HCT116 (cell line): Measurements from ENCODE around the gene ARHGAP18. TPM values are rescaled to one million over a fixed set of nuclear protein-coding genes. Genes with fewer than 3 reads are reported as not detected.

Source experiments
- ATAC-seq: fragments of 200-7000 bp; cut with Tn5 transposase; 2 replicates; pipeline ENCODE4 v1.9.1; 2020; ENCODE audit warnings: mild to moderate bottlenecking, moderate library complexity
- BruUV-seq: library from RNA; stranded (reverse); fragments of 400-500 nt; replicated peaks from 2 replicates; lab custom pipeline; 2021; lab: Mats Ljungman, UMichigan
- CTCF ChIA-PET: fragments of 300-600 bp; sonication (Branson Sonifier 250); formaldehyde crosslinking; loops from one replicate; lab custom pipeline; 2021; ENCODE audit warnings: antibody characterized with exemption; lab: Charles Lee
- POLR2A ChIA-PET: fragments of 300-600, 350-600 bp; sonication (Branson Sonifier 250); formaldehyde crosslinking; loops from one replicate; lab custom pipeline; 2021; ENCODE audit warnings: antibody characterized with exemption; lab: Charles Lee
- RAD21 ChIA-PET, 2 experiments: fragments of 300-600 bp; sonication (Branson Sonifier 250); formaldehyde crosslinking; loops; one replicate each; lab custom pipeline; 2023; ENCODE audit warnings: low total read pairs in 2 of 2; ENCODE audit not compliant: uncharacterized antibody in 2 of 2, unreplicated experiment in 2 of 2, low non-redundant PET in 1 of 2; lab: Charles Lee
- DNase-seq: peaks from one replicate; pipeline ENCODE4 v3.0.0-alpha.2; 2010; ENCODE audit warnings: low read depth, low spot score
- H2AFZ ChIP-seq: fragments of 200-600 bp; shearing (Covaris generic), sonication (generic); 2 replicates; pipeline ENCODE4 v1.6.1; 2017; ENCODE audit warnings: low read depth, mixed run types, mixed read lengths, antibody characterized with exemption, low read length; ENCODE audit not compliant: poor library complexity, severe bottlenecking
- H3K27ac ChIP-seq: 2 replicates; pipeline ENCODE4 v1.5.1; 2012; ENCODE audit warnings: low read depth, low read length
- H3K27me3 ChIP-seq: fragments of 200-600 bp; sonication (generic); 2 replicates; pipeline ENCODE4 v1.6.1; 2016; ENCODE audit warnings: mixed run types, low read length, mixed read lengths; ENCODE audit not compliant: insufficient read depth
- H3K36me3 ChIP-seq, 2 experiments: fragments of 200-500 bp in 1 of 2; fragments of 200-600 bp in 1 of 2; sonication (Bioruptor generic) in 1 of 2; sonication (generic) in 1 of 2; 2 replicates each; pipeline versions ENCODE4 v1.5.1 to v1.6.1; 2014 to 2016; ENCODE audit warnings: low read length in 2 of 2, inconsistent platforms in 1 of 2, mixed read lengths in 1 of 2, mixed run types in 1 of 2; ENCODE audit not compliant: insufficient read depth in 2 of 2, control insufficient read depth in 1 of 2
- H3K4me1 ChIP-seq, 2 experiments: fragments of 200-600 bp in 1 of 2; sonication (generic) in 1 of 2; 2 replicates each; pipeline versions ENCODE4 v1.5.1 to v1.6.1; 2012 to 2017; ENCODE audit warnings: low read length in 2 of 2, inconsistent platforms in 1 of 2, mild to moderate bottlenecking in 1 of 2, mixed read lengths in 1 of 2, mixed run types in 1 of 2, moderate library complexity in 1 of 2; ENCODE audit not compliant: insufficient read depth in 2 of 2, control insufficient read depth in 1 of 2
- H3K4me2 ChIP-seq: fragments of 200-600 bp; sonication (generic); 2 replicates; pipeline ENCODE4 v1.6.1; 2017; ENCODE audit warnings: mixed run types, low read length, mixed read lengths
- H3K4me3 ChIP-seq, 2 experiments: fragments of 200-600 bp in 1 of 2; sonication (generic) in 1 of 2; replicated peaks in 1 of 2; 2 replicates each; pipeline ENCODE4 v1.5.1; 2011 to 2016; ENCODE audit warnings: low read length in 2 of 2, control low read depth in 1 of 2, low read depth in 1 of 2, mild to moderate bottlenecking in 1 of 2, mixed read lengths in 1 of 2, mixed run types in 1 of 2
- H3K79me2 ChIP-seq: fragments of 200-600 bp; sonication (generic); 2 replicates; pipeline ENCODE4 v1.6.1; 2017; ENCODE audit warnings: mild to moderate bottlenecking, mixed run types, low read length, moderate library complexity, mixed read lengths; ENCODE audit not compliant: insufficient read depth
- H3K9ac ChIP-seq: fragments of 200-600 bp; sonication (generic); 2 replicates; pipeline ENCODE4 v1.6.1; 2016; ENCODE audit warnings: low read length, mixed read lengths
- H3K9me2 ChIP-seq: fragments of 200-600 bp; sonication (generic), shearing (Covaris generic); 2 replicates; pipeline ENCODE4 v1.6.1; 2017; ENCODE audit warnings: mixed run types, mild to moderate bottlenecking, moderate library complexity; ENCODE audit not compliant: insufficient read depth
- H3K9me3 ChIP-seq, 2 experiments: fragments of 200-500 bp in 1 of 2; fragments of 200-600 bp in 1 of 2; sonication (Bioruptor generic) in 1 of 2; sonication (generic) in 1 of 2; 2 replicates each; pipeline ENCODE4 v1.6.1; 2014 to 2017; ENCODE audit warnings: low read length in 2 of 2, mixed read lengths in 2 of 2, inconsistent platforms in 1 of 2, low read depth in 1 of 2, mild to moderate bottlenecking in 1 of 2, mixed run types in 1 of 2, moderate library complexity in 1 of 2; ENCODE audit not compliant: control insufficient read depth in 1 of 2, insufficient read depth in 1 of 2
- H4K20me1 ChIP-seq: fragments of 200-600 bp; sonication (generic), shearing (Covaris generic); 2 replicates; pipeline ENCODE4 v1.6.1; 2017; ENCODE audit warnings: mixed run types, mild to moderate bottlenecking, moderate library complexity; ENCODE audit not compliant: insufficient read depth
- ATF3 ChIP-seq: IDR thresholded peaks from 2 replicates; pipeline ENCODE4 v1.6.1; 2012
- CBX3 ChIP-seq: IDR thresholded peaks from 2 replicates; pipeline ENCODE4 v1.6.1; 2012; ENCODE audit warnings: low read depth
- CEBPB ChIP-seq: IDR thresholded peaks from 2 replicates; pipeline ENCODE4 v1.6.1; 2012; ENCODE audit warnings: low read depth
- ELF1 ChIP-seq: IDR thresholded peaks from 2 replicates; pipeline ENCODE4 v1.6.1; 2012; ENCODE audit warnings: low read depth, borderline replicate concordance
- EZH2phosphoT487 ChIP-seq: fragments of 200-600 bp; IDR thresholded peaks from 2 replicates; pipeline ENCODE4 v1.6.1; 2018; ENCODE audit warnings: antibody characterized with exemption, borderline replicate concordance
- JUND ChIP-seq: IDR thresholded peaks from 2 replicates; pipeline ENCODE4 v1.6.1; 2012
- MAX ChIP-seq: IDR thresholded peaks from 2 replicates; pipeline ENCODE4 v1.6.1; 2012
- POLR2A ChIP-seq: IDR thresholded peaks from 2 replicates; pipeline ENCODE4 v1.7.0; 2011; ENCODE audit warnings: borderline replicate concordance; ENCODE audit not compliant: insufficient read depth, insufficient read length; ENCODE audit errors: extremely low read depth
- POLR2AphosphoS5 ChIP-seq: IDR thresholded peaks from 2 replicates; pipeline ENCODE4 v1.6.1; 2011; ENCODE audit warnings: mild to moderate bottlenecking, low read depth, low read length, moderate library complexity
- RAD21 ChIP-seq: IDR thresholded peaks from 2 replicates; pipeline ENCODE4 v1.6.1; 2012; ENCODE audit warnings: low read depth, mild to moderate bottlenecking
- REST ChIP-seq: IDR thresholded peaks from 2 replicates; pipeline ENCODE4 v1.6.1; 2012; ENCODE audit warnings: low read depth
- SRF ChIP-seq: IDR thresholded peaks from 2 replicates; pipeline ENCODE4 v1.6.1; 2012; ENCODE audit warnings: low read depth
- ZFX ChIP-seq: fragments of 450-650 bp; IDR thresholded peaks from 2 replicates; pipeline ENCODE4 v1.6.1; 2017
- ZNF274 ChIP-seq: fragments of 200-500 bp; sonication (Bioruptor generic); IDR thresholded peaks from 2 replicates; pipeline ENCODE4 v1.6.1; 2014; ENCODE audit warnings: mild to moderate bottlenecking, low read depth, low read length, inconsistent platforms
- intact Hi-C: fragments of 100-400 bp; cut with micrococcal nuclease; formaldehyde crosslinking; loops from 2 replicates; pipeline ENCODE4 v1.10.0; 2022
- total RNA-seq: library from RNA; stranded (reverse); gene quantifications from one replicate; pipeline ENCODE4 v1.2.1, GENCODE V29; 2021; ENCODE audit not compliant: unreplicated experiment

ARHGAP18 gene
- total RNA-seq, 1 experiment from 2014 or later: 70.3 TPM

GRCh38 chr6:129701721-129702455, 8.1 kb downstream of the ARHGAP18 start:
- no peak for ATAC-seq
- CTCF ChIA-PET: no interaction called here
- peaks cover 98% of the 10 kb centered on the region for H3K79me2 ChIP-seq

GRCh38 chr6:129700666-129701065, 9.3 kb downstream of the ARHGAP18 start:
- 0 out of 4 replicates have a peak, but pooled peaks cover 0 to under 1% of the 10 kb centered on the region in 2 experiments for H3K36me3 ChIP-seq
- peaks cover 100% of the 10 kb centered on the region for H3K79me2 ChIP-seq
- no peak overlapping the region for H3K4me3 ChIP-seq
- H2AFZ ChIP-seq: no peak overlapping the region
- H3K4me2 ChIP-seq: no peak overlapping the region
- H3K27me3 ChIP-seq: no peaks in the 10 kb centered on the region
- H3K9me2 ChIP-seq: no peaks in the 10 kb centered on the region
- ChIA-PET CTCF (interaction anchor here (1.8 kb wide), 1 partner anchor 75 kb away, joined by 3 read pairs; no protein-coding TSS in a partner anchor), RAD21 (no interaction called here), POLR2A (interaction anchor here (1.6 to 3.0 kb wide), 2 partner anchors 9 to 13 kb away, joined by 3 to 6 read pairs; partner anchors contain the start of gene ARHGAP18)
- no peaks in the 10 kb centered on the region for H4K20me1 ChIP-seq
- no peak overlapping the region; the same call in 1 of the 2 replicates for H3K27ac ChIP-seq
- H3K9ac ChIP-seq: no peak overlapping the region
- no peak for TF ChIP-seq ZFX
- no peak for TF ChIP-seq REST
- no peak for TF ChIP-seq SRF
- TF ChIP-seq ZNF274: no peak
- TF ChIP-seq MAX: no peak
- no peak for TF ChIP-seq CEBPB
- TF ChIP-seq RAD21: no peak
- TF ChIP-seq POLR2A: no peak
- TF ChIP-seq CBX3: no peak
- no peak for TF ChIP-seq JUND
- no peak for TF ChIP-seq EZH2phosphoT487
- TF ChIP-seq ATF3: no peak
- TF ChIP-seq POLR2AphosphoS5: no peak
- H3K4me1 ChIP-seq: peaks cover 75 to 88% of the 10 kb centered on the region in 2 experiments
- ATAC-seq: no peak
- DNase-seq: no peak
- no TSS peak for BruUV-seq
- no peaks in the 10 kb centered on the region for H3K9me3 ChIP-seq
- intact Hi-C loops: no loop called here

More at GRCh38 chr6:129701721-129702455, 8.1 kb downstream of the ARHGAP18 start:
- POLR2A ChIA-PET: interaction anchor here (1.3 to 3.0 kb wide), 3 partner anchors 8 to 18 kb away, joined by 3 to 6 read pairs (median 3); partner anchors contain the start of gene ARHGAP18
- Histone ChIP-seq H3K4me2 (peak overlapping the region; percentile 1; the same call in 1 of the 2 replicates), H3K9me2 (no peaks in the 10 kb centered on the region), H3K27me3 (no peaks in the 10 kb centered on the region), H3K4me3 (no peak overlapping the region), H3K9ac (no peak overlapping the region), H3K36me3 (0 out of 4 replicates have a peak, but pooled peaks cover 0 to 3% of the 10 kb centered on the region in 2 experiments), H4K20me1 (no peaks in the 10 kb centered on the region), H3K4me1 (peaks cover 64 to 81% of the 10 kb centered on the region in 2 experiments), H3K9me3 (no peaks in the 10 kb centered on the region), H3K27ac (peak overlapping the region; percentile 2; the same call in 1 of the 2 replicates), H2AFZ (no peak overlapping the region)
- TF ChIP-seq ZFX (no peak), CEBPB (no peak), ELF1 (no peak)
- no TSS peak for BruUV-seq
- DNase-seq: no peak
- intact Hi-C loops: no loop called here
- RAD21 ChIA-PET: no interaction called here
